Measurements from ENCODE around the gene PPP3CB.

DNA sequence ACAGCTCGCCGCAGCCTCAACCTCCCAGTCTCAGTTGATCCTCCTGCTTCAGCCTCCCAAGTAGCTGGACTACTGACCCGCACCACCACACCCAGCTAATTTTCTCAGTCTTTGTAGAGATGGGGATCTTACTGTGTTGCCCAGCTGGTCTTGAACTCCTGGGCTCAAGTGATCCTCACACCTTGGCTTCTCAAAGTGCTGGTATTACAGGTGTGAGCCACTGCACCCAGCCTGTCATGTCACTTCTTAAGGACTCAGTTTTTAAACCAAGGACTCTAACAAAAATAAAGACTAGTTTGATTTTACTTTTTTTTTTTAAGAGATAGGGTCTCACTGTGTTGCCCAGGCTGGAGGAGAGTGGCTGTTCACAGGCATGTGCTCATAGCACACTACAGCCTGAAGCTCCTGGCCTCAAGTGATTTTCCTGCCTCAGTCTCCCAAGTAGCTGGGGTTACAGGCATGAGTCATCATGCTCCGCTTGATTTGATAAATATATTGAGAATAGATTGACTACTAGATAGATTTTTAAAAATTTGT, 16.5 kb upstream of the PPP3CB start:
- no peak for TF ChIP-seq POLR2A (IDR thresholded peaks at IDR 0.05)
- TF ChIP-seq, protein P1, sequence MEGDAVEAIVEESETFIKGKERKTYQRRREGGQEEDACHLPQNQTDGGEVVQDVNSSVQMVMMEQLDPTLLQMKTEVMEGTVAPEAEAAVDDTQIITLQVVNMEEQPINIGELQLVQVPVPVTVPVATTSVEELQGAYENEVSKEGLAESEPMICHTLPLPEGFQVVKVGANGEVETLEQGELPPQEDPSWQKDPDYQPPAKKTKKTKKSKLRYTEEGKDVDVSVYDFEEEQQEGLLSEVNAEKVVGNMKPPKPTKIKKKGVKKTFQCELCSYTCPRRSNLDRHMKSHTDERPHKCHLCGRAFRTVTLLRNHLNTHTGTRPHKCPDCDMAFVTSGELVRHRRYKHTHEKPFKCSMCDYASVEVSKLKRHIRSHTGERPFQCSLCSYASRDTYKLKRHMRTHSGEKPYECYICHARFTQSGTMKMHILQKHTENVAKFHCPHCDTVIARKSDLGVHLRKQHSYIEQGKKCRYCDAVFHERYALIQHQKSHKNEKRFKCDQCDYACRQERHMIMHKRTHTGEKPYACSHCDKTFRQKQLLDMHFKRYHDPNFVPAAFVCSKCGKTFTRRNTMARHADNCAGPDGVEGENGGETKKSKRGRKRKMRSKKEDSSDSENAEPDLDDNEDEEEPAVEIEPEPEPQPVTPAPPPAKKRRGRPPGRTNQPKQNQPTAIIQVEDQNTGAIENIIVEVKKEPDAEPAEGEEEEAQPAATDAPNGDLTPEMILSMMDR (IDR thresholded peaks at IDR 0.05) = no peak
- no peak for TF ChIP-seq EP300 (IDR thresholded peaks at IDR 0.05)

Measured in ovary (tissue), 3 donors.